ENCODE measurements around the gene NME7. TPM values are rescaled to one million over a fixed set of nuclear protein-coding genes. Genes with fewer than 3 reads are reported as not detected.

The NME7 gene
- polyA plus RNA-seq, 1 of the 3 experiments (the other 2 are of a cell fraction) = 13.7 TPM

- Histone ChIP-seq H3K27me3 (ENCODE audit: insufficient read depth) (no peaks in the 10 kb centered on the region), H3K79me2 (ENCODE audit: insufficient read depth) (no peaks in the 10 kb centered on the region), H3K4me3 (ENCODE audit: low read depth in 2 of 2, low read length in 1 of 2) (peak overlapping the region; percentile 9 to 28; a peak in 2 of 4 replicates), H4K20me1 (ENCODE audit: insufficient read depth) (no peaks in the 10 kb centered on the region), H3K27ac (ENCODE audit: low read depth in 2 of 2, low read length in 1 of 2) (peak overlapping the region; percentile 28 to 44; a peak in 3 of 4 replicates), H3K9me2 (0 out of 2 replicates have a peak, but pooled peaks cover 5% of the 10 kb centered on the region), H3K9ac (no peak overlapping the region), H3F3A (replicated peaks; ENCODE audit: insufficient read depth) (peaks cover 11% of the 10 kb centered on the region), H3K36me3 (replicated peaks in 1 of 2; ENCODE audit: control insufficient read depth in 1 of 2, insufficient read depth in 2 of 2, low read length in 1 of 2) (peaks cover 7 to 12% of the 10 kb centered on the region in 2 experiments), H2AFZ (ENCODE audit: low read depth) (no peak overlapping the region), H3K9me3 (no peaks in the 10 kb centered on the region), H3K4me1 (ENCODE audit: control insufficient read depth in 1 of 2, insufficient read depth in 2 of 2, low read depth in 1 of 2, low read length in 1 of 2) (peaks cover 0 to 4% of the 10 kb centered on the region in 2 experiments; a peak in 1 of 4 replicates), H3K4me2 (peak overlapping the region; percentile 57)
- CTCF ChIA-PET = interaction anchor here (1.1 to 1.3 kb wide), 2 partner anchors 73 to 107 kb away, joined by 3 to 4 read pairs; no protein-coding TSS in a partner anchor
- POLR2A ChIA-PET = no interaction called here
- DNase-seq = no peak
- no peak for TF ChIP-seq PBX3 (IDR thresholded peaks at IDR 0.05)
- TF ChIP-seq TEAD4 (IDR thresholded peaks at IDR 0.05; ENCODE audit: borderline replicate concordance, insufficient read depth) = no peak
- TF ChIP-seq FOXM1 (IDR thresholded peaks at IDR 0.05; ENCODE audit: low read depth) = no peak
- TF ChIP-seq TCF12 (IDR thresholded peaks at IDR 0.05) = 0 out of 2 replicates have a peak, but pooled peaks have one; percentile 10
- no peak for TF ChIP-seq RFX5 (IDR thresholded peaks at IDR 0.05; ENCODE audit: low read length)
- peak; percentile 25; the same call in 1 of the 2 replicates for TF ChIP-seq JUND (IDR thresholded peaks at IDR 0.05)
- TF ChIP-seq NRF1 (IDR thresholded peaks at IDR 0.05; ENCODE audit: low read depth, low read length) = no peak
- TF ChIP-seq POLR2AphosphoS5 (IDR thresholded peaks at IDR 0.05; ENCODE audit: low read depth, low read length) = no peak
- TF ChIP-seq GABPA (IDR thresholded peaks at IDR 0.05; ENCODE audit: low read depth) = no peak
- peak; percentile 8; the same call in 1 of the 2 replicates for TF ChIP-seq NFIC (IDR thresholded peaks at IDR 0.05; ENCODE audit: borderline replicate concordance)
- TF ChIP-seq EP300 (IDR thresholded peaks at IDR 0.05; ENCODE audit: borderline replicate concordance in 1 of 2, low read depth in 1 of 2, low read length in 1 of 2) = 0 out of 4 replicates have a peak, but pooled peaks of 1 of the 2 experiments have one; percentile 14
- TF ChIP-seq FOSL2 (IDR thresholded peaks at IDR 0.05; ENCODE audit: borderline replicate concordance, low read depth) = peak; percentile 34; the same call in 1 of the 2 replicates
- no peak for TF ChIP-seq MAX (IDR thresholded peaks at IDR 0.05; ENCODE audit: low read depth)
- no peak for TF ChIP-seq ELF1 (IDR thresholded peaks at IDR 0.05)
- no peak for TF ChIP-seq USF1 (IDR thresholded peaks at IDR 0.05; ENCODE audit: borderline replicate concordance, low read depth)
- 9% methylated on average over 3 of the region's 3 CpGs for WGBS (ENCODE audit: low lambda C conversion rate)
Observed at GRCh38 chr1:169240449-169241232, 127.0 kb downstream of the NME7 start.

- no peak overlapping the region for H3K4me2 ChIP-seq
- ChIA-PET POLR2A (no interaction called here), CTCF (no interaction called here)
- H3K4me1 ChIP-seq (ENCODE audit: control insufficient read depth in 1 of 2, insufficient read depth in 2 of 2, low read depth in 1 of 2, low read length in 1 of 2) = peaks cover 0 to 4% of the 10 kb centered on the region in 2 experiments; a peak in 1 of 4 replicates
- peaks cover 13 to 33% of the 10 kb centered on the region in 2 experiments for H3K36me3 ChIP-seq (replicated peaks in 1 of 2; ENCODE audit: control insufficient read depth in 1 of 2, insufficient read depth in 2 of 2, low read length in 1 of 2)
- H3F3A ChIP-seq (replicated peaks; ENCODE audit: insufficient read depth) = peaks cover 11% of the 10 kb centered on the region
- no peaks in the 10 kb centered on the region for H3K9me3 ChIP-seq
- H3K9me2 ChIP-seq = no peaks in the 10 kb centered on the region
- H3K27ac ChIP-seq (ENCODE audit: low read depth in 2 of 2, low read length in 1 of 2) = no peak overlapping the region
- 98% methylated on average over 4 of the region's 4 CpGs for WGBS (ENCODE audit: low lambda C conversion rate)
- H3K27me3 ChIP-seq (ENCODE audit: insufficient read depth) = no peaks in the 10 kb centered on the region
- DNase-seq = no peak
- no peak overlapping the region for H3K4me3 ChIP-seq (ENCODE audit: low read depth in 2 of 2, low read length in 1 of 2)
- no peaks in the 10 kb centered on the region for H3K79me2 ChIP-seq (ENCODE audit: insufficient read depth)
- no peak overlapping the region for H2AFZ ChIP-seq (ENCODE audit: low read depth)
- no peak overlapping the region for H3K9ac ChIP-seq
- no peaks in the 10 kb centered on the region for H4K20me1 ChIP-seq (ENCODE audit: insufficient read depth)
- no peak for TF ChIP-seq RFX5 (IDR thresholded peaks at IDR 0.05; ENCODE audit: low read length)
- TF ChIP-seq MEF2A (IDR thresholded peaks at IDR 0.05; ENCODE audit: borderline replicate concordance, low read depth) = no peak
- TF ChIP-seq SIN3A (IDR thresholded peaks at IDR 0.05; ENCODE audit: borderline replicate concordance, low read depth, low read length) = no peak
- no peak for TF ChIP-seq SMC3 (IDR thresholded peaks at IDR 0.05; ENCODE audit: low read depth, low read length)
- TF ChIP-seq JUND (IDR thresholded peaks at IDR 0.05) = no peak
- TF ChIP-seq TCF12 (IDR thresholded peaks at IDR 0.05) = no peak
- no peak for TF ChIP-seq POLR2AphosphoS5 (IDR thresholded peaks at IDR 0.05; ENCODE audit: low read depth, low read length)
- TF ChIP-seq EP300 (IDR thresholded peaks at IDR 0.05; ENCODE audit: borderline replicate concordance in 1 of 2, low read depth in 1 of 2, low read length in 1 of 2) = no peak
- TF ChIP-seq ELF1 (IDR thresholded peaks at IDR 0.05) = no peak
- TF ChIP-seq PBX3 (IDR thresholded peaks at IDR 0.05) = no peak
- TF ChIP-seq REST (IDR thresholded peaks at IDR 0.05; ENCODE audit: low read depth, low read length) = no peak
- no peak for TF ChIP-seq NRF1 (IDR thresholded peaks at IDR 0.05; ENCODE audit: low read depth, low read length)
Observed at GRCh38 chr1:169236880-169237279, 130.7 kb downstream of the NME7 start.

Measured in SK-N-SH (cell line).